Ectodermal cell (in vitro differentiated cells): ENCODE data around the gene PHLDB3.
A peak's percentile ranks its signal among the peaks of the same experiment; 100 is the strongest.

Experiments used
- H3K27ac ChIP-seq: 2 replicates; pipeline ENCODE4 v1.7.0; 2013; ENCODE audit warnings: mild to moderate bottlenecking, low read depth, low read length; ENCODE audit not compliant: insufficient read depth, poor library complexity, severe bottlenecking
- H3K27me3 ChIP-seq: 2 replicates; pipeline ENCODE4 v1.7.0; 2013; ENCODE audit warnings: mild to moderate bottlenecking, low read length; ENCODE audit not compliant: insufficient read depth, control insufficient read depth, poor library complexity, severe bottlenecking
- H3K36me3 ChIP-seq: one replicate; pipeline ENCODE4 v1.7.0; 2013; ENCODE audit warnings: low read length; ENCODE audit not compliant: control insufficient read depth, insufficient read depth
- H3K4me1 ChIP-seq: one replicate; pipeline ENCODE4 v1.7.0; 2013; ENCODE audit warnings: low read length; ENCODE audit not compliant: control insufficient read depth, insufficient read depth
- H3K4me3 ChIP-seq: 2 replicates; pipeline ENCODE4 v1.7.0; 2013; ENCODE audit warnings: low read depth, low read length, control low read depth; ENCODE audit not compliant: insufficient read depth
- H3K9me3 ChIP-seq: 2 replicates; pipeline ENCODE4 v1.7.0; 2013; ENCODE audit warnings: mild to moderate bottlenecking, low read length, moderate library complexity; ENCODE audit not compliant: control insufficient read depth
- WGBS, 2 experiments: methylation state at CpG; one replicate each; pipeline ENCODE4 v1.1.7; 2013; ENCODE audit warnings: missing lambda C conversion rate in 2 of 2; 5-methylcytosine and 5-hydroxymethylcytosine counted together

Gene PHLDB3

GRCh38 chr19:43470288-43470687 is 34.3 kb downstream of the PHLDB3 start:
- H3K4me3 ChIP-seq: no peak overlapping the region
- no peaks in the 10 kb centered on the region for H3K4me1 ChIP-seq
- no peaks in the 10 kb centered on the region for H3K9me3 ChIP-seq
- no peaks in the 10 kb centered on the region for H3K36me3 ChIP-seq
- WGBS, 2 experiments: 79 to 81% methylated on average over 10 of the region's 10 CpGs
- peaks cover 11% of the 10 kb centered on the region for H3K27me3 ChIP-seq
- no peak overlapping the region for H3K27ac ChIP-seq

- Histone ChIP-seq H3K4me1 (no peaks in the 10 kb centered on the region), H3K36me3 (no peaks in the 10 kb centered on the region), H3K27ac (no peak overlapping the region), H3K9me3 (no peaks in the 10 kb centered on the region), H3K4me3 (no peak overlapping the region), H3K27me3 (peaks cover 22% of the 10 kb centered on the region)
- 83 to 92% methylated on average over 1 of the region's 1 CpG for whole genome bisulfite sequencing, 2 experiments
Observed at GRCh38 chr19:43469160-43469480, 35.4 kb downstream of the PHLDB3 start.

GRCh38 chr19:43468354-43469159 is 36.0 kb downstream of the PHLDB3 start:
- Histone ChIP-seq H3K27me3 (peaks cover 23% of the 10 kb centered on the region), H3K27ac (no peak overlapping the region), H3K36me3 (no peaks in the 10 kb centered on the region), H3K4me1 (no peaks in the 10 kb centered on the region), H3K4me3 (no peak overlapping the region), H3K9me3 (no peaks in the 10 kb centered on the region)
- WGBS, 2 experiments: 92 to 95% methylated on average over 4 of the region's 4 CpGs

- Histone ChIP-seq H3K4me1 (no peaks in the 10 kb centered on the region), H3K27me3 (peaks cover 28% of the 10 kb centered on the region), H3K36me3 (no peaks in the 10 kb centered on the region), H3K27ac (no peak overlapping the region), H3K4me3 (no peak overlapping the region), H3K9me3 (no peaks in the 10 kb centered on the region)
- WGBS, 2 experiments: 86 to 93% methylated on average over 4 of the region's 4 CpGs
Observed at GRCh38 chr19:43467730-43468129, 36.8 kb downstream of the PHLDB3 start.

GRCh38 chr19:43467276-43467675 is 37.3 kb downstream of the PHLDB3 start:
- no peaks in the 10 kb centered on the region for H3K4me1 ChIP-seq
- 90% methylated on average over 6 of the region's 6 CpGs for WGBS, 2 experiments
- H3K27me3 ChIP-seq: peaks cover 33% of the 10 kb centered on the region
- H3K9me3 ChIP-seq: no peaks in the 10 kb centered on the region
- H3K4me3 ChIP-seq: no peak overlapping the region
- H3K27ac ChIP-seq: no peak overlapping the region
- H3K36me3 ChIP-seq: no peaks in the 10 kb centered on the region

GRCh38 chr19:43466793-43467192 is 37.8 kb downstream of the PHLDB3 start:
- Histone ChIP-seq H3K36me3 (no peaks in the 10 kb centered on the region), H3K27ac (no peak overlapping the region), H3K27me3 (peaks cover 38% of the 10 kb centered on the region), H3K9me3 (no peaks in the 10 kb centered on the region), H3K4me1 (no peaks in the 10 kb centered on the region), H3K4me3 (no peak overlapping the region)
- 88 to 90% methylated on average over 1 of the region's 1 CpG for WGBS, 2 experiments

GRCh38 chr19:43465468-43466120 is 39.0 kb downstream of the PHLDB3 start, which contains the start of gene LYPD3:
LYPD3 (minus strand) TSS chr19:43465608; CDS start chr19:43465571, 37 bp downstream.
- WGBS, 2 experiments: 56% methylated on average over 24 of the region's 24 CpGs
- peak within 1 kb of the TSS; percentile 85 for H3K4me3 ChIP-seq
- H3K27ac ChIP-seq: no peak within 1 kb of the TSS
- H3K27me3 ChIP-seq: peaks cover 47% of the 10 kb centered on the region
- no peaks in the 10 kb centered on the region for H3K36me3 ChIP-seq
- H3K4me1 ChIP-seq: no peaks in the 10 kb centered on the region
- H3K9me3 ChIP-seq: no peaks in the 10 kb centered on the region

- Histone ChIP-seq H3K36me3 (no peaks in the 10 kb centered on the region), H3K27ac (peak overlapping the region; percentile 60), H3K4me1 (no peaks in the 10 kb centered on the region), H3K27me3 (peaks cover 51% of the 10 kb centered on the region), H3K4me3 (peak overlapping the region; percentile 85), H3K9me3 (no peaks in the 10 kb centered on the region)
- WGBS, 2 experiments: 23% methylated on average over 33 of the region's 33 CpGs
Observed at GRCh38 chr19:43464134-43464775, 40.3 kb downstream of the PHLDB3 start.

- no peaks in the 10 kb centered on the region for H3K36me3 ChIP-seq
- no peaks in the 10 kb centered on the region for H3K9me3 ChIP-seq
- H3K27ac ChIP-seq: peak overlapping the region; percentile 60
- H3K4me3 ChIP-seq: peak overlapping the region; percentile 85
- H3K27me3 ChIP-seq: peaks cover 51% of the 10 kb centered on the region
- no peaks in the 10 kb centered on the region for H3K4me1 ChIP-seq
- WGBS, 2 experiments: 0 to 1% methylated on average over 57 of the region's 57 CpGs
Observed at GRCh38 chr19:43463381-43464133, 41.0 kb downstream of the PHLDB3 start.
